ENCODE data around the gene CEP128. TPM values are rescaled to one million over a fixed set of nuclear protein-coding genes. Genes with fewer than 3 reads are reported as not detected.

CEP128 gene
- total RNA-seq, 1 experiment from 2014 or later, result 16.4 TPM

DNA sequence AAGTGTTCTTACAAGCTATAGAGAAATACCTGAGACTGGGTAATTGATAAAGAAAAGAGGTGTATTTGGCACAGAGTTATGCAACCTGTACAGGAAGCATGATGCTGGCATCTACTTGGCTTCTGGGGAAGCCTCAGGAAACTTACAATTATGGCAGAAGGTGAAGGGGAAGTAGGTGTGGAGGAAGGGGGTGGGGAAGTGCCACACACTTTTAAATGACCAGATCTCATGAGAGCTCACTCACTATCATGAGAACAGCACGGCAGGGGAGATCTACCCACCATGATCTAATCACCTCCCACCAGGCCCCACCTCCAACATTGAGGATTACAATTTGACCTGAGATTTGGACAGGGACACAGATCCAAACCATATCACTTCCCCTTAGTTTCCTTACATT is 46.7 kb upstream of the CEP128 start:
- no peak overlapping the region for H3K4me2 ChIP-seq (ENCODE audit: low read length)
- intact Hi-C loops (cut with micrococcal nuclease), result no loop called here
- H2AFZ ChIP-seq (ENCODE audit: low read depth, low read length, poor library complexity, severe bottlenecking), result no peak overlapping the region
- no peak overlapping the region for H3K27ac ChIP-seq (ENCODE audit: low read depth, low read length)
- ChIA-PET RAD21 (ENCODE audit: low non-redundant PET in 1 of 2, low total read pairs in 2 of 2, uncharacterized antibody in 2 of 2, unreplicated experiment in 2 of 2) (no interaction called here), CTCF (interaction anchor here (1.4 to 4.1 kb wide), 3 partner anchors 8 to 175 kb away, joined by 3 to 39 read pairs (median 4); no protein-coding TSS in a partner anchor), POLR2A (no interaction called here)
- no peaks in the 10 kb centered on the region for H3K9me2 ChIP-seq (ENCODE audit: insufficient read depth)
- H3K27me3 ChIP-seq (ENCODE audit: insufficient read depth, low read length), result 0 out of 2 replicates have a peak, but pooled peaks cover 17% of the 10 kb centered on the region
- no peaks in the 10 kb centered on the region for H3K79me2 ChIP-seq (ENCODE audit: insufficient read depth, low read length)
- DNase-seq (ENCODE audit: low read depth, low spot score) (no peak), ATAC-seq (no peak)
- no peaks in the 10 kb centered on the region for H3K9me3 ChIP-seq (ENCODE audit: control insufficient read depth in 1 of 2, insufficient read depth in 1 of 2, low read depth in 1 of 2, low read length in 2 of 2)
- H3K36me3 ChIP-seq (ENCODE audit: control insufficient read depth in 1 of 2, insufficient read depth in 2 of 2, low read length in 2 of 2), result no peaks in the 10 kb centered on the region
- no peaks in the 10 kb centered on the region for H4K20me1 ChIP-seq (ENCODE audit: insufficient read depth)
- no TSS peak for BruUV-seq (replicated peaks)
- peaks cover 0 to 10% of the 10 kb centered on the region in 2 experiments; a peak in 2 of 4 replicates for H3K4me1 ChIP-seq (ENCODE audit: control insufficient read depth in 1 of 2, insufficient read depth in 2 of 2, low read length in 2 of 2)
- H3K4me3 ChIP-seq (replicated peaks in 1 of 2; ENCODE audit: low read depth in 1 of 2, low read length in 2 of 2), result no peak overlapping the region
- TF ChIP-seq EGR1 (IDR thresholded peaks at IDR 0.05; ENCODE audit: low read depth), result no peak
- no peak for TF ChIP-seq YY1 (IDR thresholded peaks at IDR 0.05; ENCODE audit: extremely low read depth, insufficient replicate concordance, low read depth, low read length)
- no peak for TF ChIP-seq ZNF274 (IDR thresholded peaks at IDR 0.05; ENCODE audit: low read depth, low read length)
- no peak for TF ChIP-seq SP1 (IDR thresholded peaks at IDR 0.05; ENCODE audit: low read depth)
- TF ChIP-seq TCF7L2 (IDR thresholded peaks at IDR 0.05; ENCODE audit: borderline replicate concordance, extremely low read depth, insufficient read depth, insufficient read length), result no peak
- no peak for TF ChIP-seq EZH2 (IDR thresholded peaks at IDR 0.05)
- TF ChIP-seq, protein P1, sequence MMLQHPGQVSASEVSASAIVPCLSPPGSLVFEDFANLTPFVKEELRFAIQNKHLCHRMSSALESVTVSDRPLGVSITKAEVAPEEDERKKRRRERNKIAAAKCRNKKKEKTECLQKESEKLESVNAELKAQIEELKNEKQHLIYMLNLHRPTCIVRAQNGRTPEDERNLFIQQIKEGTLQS (IDR thresholded peaks at IDR 0.05), result no peak
- no peak for TF ChIP-seq ZFX (IDR thresholded peaks at IDR 0.05)
- no peak for TF ChIP-seq RAD21 (IDR thresholded peaks at IDR 0.05; ENCODE audit: low read depth)
- no peak for TF ChIP-seq EZH2phosphoT487 (IDR thresholded peaks at IDR 0.05; ENCODE audit: borderline replicate concordance)
- TF ChIP-seq, protein P2, sequence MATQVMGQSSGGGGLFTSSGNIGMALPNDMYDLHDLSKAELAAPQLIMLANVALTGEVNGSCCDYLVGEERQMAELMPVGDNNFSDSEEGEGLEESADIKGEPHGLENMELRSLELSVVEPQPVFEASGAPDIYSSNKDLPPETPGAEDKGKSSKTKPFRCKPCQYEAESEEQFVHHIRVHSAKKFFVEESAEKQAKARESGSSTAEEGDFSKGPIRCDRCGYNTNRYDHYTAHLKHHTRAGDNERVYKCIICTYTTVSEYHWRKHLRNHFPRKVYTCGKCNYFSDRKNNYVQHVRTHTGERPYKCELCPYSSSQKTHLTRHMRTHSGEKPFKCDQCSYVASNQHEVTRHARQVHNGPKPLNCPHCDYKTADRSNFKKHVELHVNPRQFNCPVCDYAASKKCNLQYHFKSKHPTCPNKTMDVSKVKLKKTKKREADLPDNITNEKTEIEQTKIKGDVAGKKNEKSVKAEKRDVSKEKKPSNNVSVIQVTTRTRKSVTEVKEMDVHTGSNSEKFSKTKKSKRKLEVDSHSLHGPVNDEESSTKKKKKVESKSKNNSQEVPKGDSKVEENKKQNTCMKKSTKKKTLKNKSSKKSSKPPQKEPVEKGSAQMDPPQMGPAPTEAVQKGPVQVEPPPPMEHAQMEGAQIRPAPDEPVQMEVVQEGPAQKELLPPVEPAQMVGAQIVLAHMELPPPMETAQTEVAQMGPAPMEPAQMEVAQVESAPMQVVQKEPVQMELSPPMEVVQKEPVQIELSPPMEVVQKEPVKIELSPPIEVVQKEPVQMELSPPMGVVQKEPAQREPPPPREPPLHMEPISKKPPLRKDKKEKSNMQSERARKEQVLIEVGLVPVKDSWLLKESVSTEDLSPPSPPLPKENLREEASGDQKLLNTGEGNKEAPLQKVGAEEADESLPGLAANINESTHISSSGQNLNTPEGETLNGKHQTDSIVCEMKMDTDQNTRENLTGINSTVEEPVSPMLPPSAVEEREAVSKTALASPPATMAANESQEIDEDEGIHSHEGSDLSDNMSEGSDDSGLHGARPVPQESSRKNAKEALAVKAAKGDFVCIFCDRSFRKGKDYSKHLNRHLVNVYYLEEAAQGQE (IDR thresholded peaks at IDR 0.05; ENCODE audit: low read depth), result no peak
- TF ChIP-seq, protein P3, sequence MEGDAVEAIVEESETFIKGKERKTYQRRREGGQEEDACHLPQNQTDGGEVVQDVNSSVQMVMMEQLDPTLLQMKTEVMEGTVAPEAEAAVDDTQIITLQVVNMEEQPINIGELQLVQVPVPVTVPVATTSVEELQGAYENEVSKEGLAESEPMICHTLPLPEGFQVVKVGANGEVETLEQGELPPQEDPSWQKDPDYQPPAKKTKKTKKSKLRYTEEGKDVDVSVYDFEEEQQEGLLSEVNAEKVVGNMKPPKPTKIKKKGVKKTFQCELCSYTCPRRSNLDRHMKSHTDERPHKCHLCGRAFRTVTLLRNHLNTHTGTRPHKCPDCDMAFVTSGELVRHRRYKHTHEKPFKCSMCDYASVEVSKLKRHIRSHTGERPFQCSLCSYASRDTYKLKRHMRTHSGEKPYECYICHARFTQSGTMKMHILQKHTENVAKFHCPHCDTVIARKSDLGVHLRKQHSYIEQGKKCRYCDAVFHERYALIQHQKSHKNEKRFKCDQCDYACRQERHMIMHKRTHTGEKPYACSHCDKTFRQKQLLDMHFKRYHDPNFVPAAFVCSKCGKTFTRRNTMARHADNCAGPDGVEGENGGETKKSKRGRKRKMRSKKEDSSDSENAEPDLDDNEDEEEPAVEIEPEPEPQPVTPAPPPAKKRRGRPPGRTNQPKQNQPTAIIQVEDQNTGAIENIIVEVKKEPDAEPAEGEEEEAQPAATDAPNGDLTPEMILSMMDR (IDR thresholded peaks at IDR 0.05 in 2 of 3, conservative IDR thresholded peaks at IDR 0.05 in 1 of 3; ENCODE audit: borderline replicate concordance in 1 of 3, insufficient read depth in 1 of 3, low read depth in 2 of 3, low read length in 2 of 3), result no peak
- TF ChIP-seq JUND (IDR thresholded peaks at IDR 0.05), result no peak
- TF ChIP-seq SRF (IDR thresholded peaks at IDR 0.05; ENCODE audit: low read depth), result no peak
- no peak overlapping the region for H3K9ac ChIP-seq (ENCODE audit: low read length)

Measured in HCT116 (cell line).